ENCODE measurements around the gene SH3RF3. TPM values are rescaled to one million over a fixed set of nuclear protein-coding genes. Genes with fewer than 3 reads are reported as not detected.

Gene SH3RF3
- total and polyA plus RNA-seq, 9 of the 15 experiments (the other 6 are each of a cell fraction or from before 2014, with no cell fraction given), result 0.02 TPM; not detected in 8

- no TSS peak for BruUV-seq (replicated peaks)
- Histone ChIP-seq H3K27me3 (ENCODE audit: control insufficient read depth in 2 of 2, insufficient read depth in 2 of 2, low read length in 2 of 2) (peaks cover 19 to 52% of the 10 kb centered on the region in 2 experiments), H3K4me1 (replicated peaks in 1 of 2; ENCODE audit: control insufficient read depth in 2 of 2, insufficient read depth in 2 of 2, low read length in 2 of 2) (no peaks in the 10 kb centered on the region), H3K9me3 (replicated peaks; ENCODE audit: control insufficient read depth, insufficient read depth, low read depth, low read length) (no peaks in the 10 kb centered on the region), H4K20me1 (replicated peaks; ENCODE audit: control insufficient read depth, insufficient read depth, low read length) (no peaks in the 10 kb centered on the region), H3K9ac (ENCODE audit: insufficient read depth in 1 of 2, low read depth in 2 of 2, low read length in 2 of 2) (no peak overlapping the region), H3K79me2 (ENCODE audit: control insufficient read depth, insufficient read depth, low read length) (no peaks in the 10 kb centered on the region), H3K4me3 (no peak overlapping the region), H2AFZ (ENCODE audit: low read depth, low read length) (no peak overlapping the region), H3K36me3 (ENCODE audit: control insufficient read depth, insufficient read depth, low read length) (no peaks in the 10 kb centered on the region), H3K4me2 (ENCODE audit: insufficient read depth, low read length) (no peak overlapping the region), H3K27ac (ENCODE audit: extremely low read depth, low read depth, low read length) (no peak overlapping the region), H3K9me1 (ENCODE audit: control insufficient read depth, insufficient read depth, low read length) (no peaks in the 10 kb centered on the region)
- WGBS (ENCODE audit: insufficient coverage, low coverage, missing lambda C conversion rate), result 0% methylated on average over 15 of the region's 16 CpGs
- no peak for DNase-seq (ENCODE audit: extremely low read depth in 1 of 4, low spot score in 3 of 4)
- CTCF ChIA-PET (ENCODE audit: low intra/inter-chr PET ratio), result no interaction called here
- FAIRE-seq, result no peak
- no peak for ATAC-seq
- TF ChIP-seq NR4A1 (CRISPR knock-in tag; IDR thresholded peaks at IDR 0.05) (no peak), NR4A1 (tag; IDR thresholded peaks at IDR 0.05) (no peak)
- in situ Hi-C loops (cut with MboI) (no loop called here), intact Hi-C loops (cut with micrococcal nuclease) (no loop called here)
- POLR2A ChIA-PET, result no interaction called here
These were observed 13.6 kb downstream of the SH3RF3 start for GRCh38 chr2:109142416-109143210.

GRCh38 chr2:109143214-109144187 is 14.5 kb downstream of the SH3RF3 start:
- Histone ChIP-seq H3K9me3 (replicated peaks; ENCODE audit: control insufficient read depth, insufficient read depth, low read depth, low read length) (no peaks in the 10 kb centered on the region), H4K20me1 (replicated peaks; ENCODE audit: control insufficient read depth, insufficient read depth, low read length) (no peaks in the 10 kb centered on the region), H2AFZ (ENCODE audit: low read depth, low read length) (no peak overlapping the region), H3K27me3 (ENCODE audit: control insufficient read depth in 2 of 2, insufficient read depth in 2 of 2, low read length in 2 of 2) (peaks cover 17 to 56% of the 10 kb centered on the region in 2 experiments; a peak in 4 of 5 replicates), H3K4me1 (replicated peaks in 1 of 2; ENCODE audit: control insufficient read depth in 2 of 2, insufficient read depth in 2 of 2, low read length in 2 of 2) (no peaks in the 10 kb centered on the region), H3K9ac (ENCODE audit: insufficient read depth in 1 of 2, low read depth in 2 of 2, low read length in 2 of 2) (no peak overlapping the region), H3K79me2 (ENCODE audit: control insufficient read depth, insufficient read depth, low read length) (no peaks in the 10 kb centered on the region), H3K9me1 (ENCODE audit: control insufficient read depth, insufficient read depth, low read length) (no peaks in the 10 kb centered on the region), H3K4me2 (ENCODE audit: insufficient read depth, low read length) (no peak overlapping the region), H3K4me3 (no peak overlapping the region), H3K36me3 (ENCODE audit: control insufficient read depth, insufficient read depth, low read length) (no peaks in the 10 kb centered on the region), H3K27ac (ENCODE audit: extremely low read depth, low read depth, low read length) (no peak overlapping the region)
- 1% methylated on average over 13 of the region's 13 CpGs for WGBS (ENCODE audit: insufficient coverage, low coverage, missing lambda C conversion rate)
- ATAC-seq, result no peak
- in situ Hi-C loops (cut with MboI) (no loop called here), intact Hi-C loops (cut with micrococcal nuclease) (no loop called here)
- ChIA-PET POLR2A (no interaction called here), CTCF (ENCODE audit: low intra/inter-chr PET ratio) (no interaction called here)
- no peak for FAIRE-seq
- DNase-seq (ENCODE audit: extremely low read depth in 1 of 4, low spot score in 3 of 4), result no peak
- BruUV-seq (replicated peaks), result no TSS peak
- TF ChIP-seq ZNF239 (CRISPR knock-in tag; IDR thresholded peaks at IDR 0.05) (no peak), ZNF41 (CRISPR knock-in tag; conservative IDR thresholded peaks at IDR 0.05) (no peak), TAF1 (IDR thresholded peaks at IDR 0.05; ENCODE audit: control insufficient read depth, extremely low read depth, insufficient read depth, low read length, severe bottlenecking) (no peak), NFRKB (IDR thresholded peaks at IDR 0.05; ENCODE audit: low read depth) (no peak), SFPQ (IDR thresholded peaks at IDR 0.05; ENCODE audit: low read depth, low read length) (no peak), GABPA (tag; conservative IDR thresholded peaks at IDR 0.05; ENCODE audit: low read depth) (peak; percentile 37; the same call in 1 of the 2 replicates), BRF2 (IDR thresholded peaks at IDR 0.05; ENCODE audit: borderline replicate concordance, insufficient read depth, insufficient read length) (no peak), ZNF75A (CRISPR knock-in tag; IDR thresholded peaks at IDR 0.05) (no peak)
